HK-2 (cell line): Measurements from ENCODE around the gene NBEAL2.
"Not testable (repeated sequence)": the region's sequence is repeated elsewhere in the genome, so short reads cannot be mapped to it uniquely, and the experiment has no call there.

ENCODE experiments used
- DNase-seq: peaks from one replicate; pipeline ENCODE4 v3.0.0-alpha.2; 2018; ENCODE audit not compliant: unreplicated experiment

Gene NBEAL2

DNA sequence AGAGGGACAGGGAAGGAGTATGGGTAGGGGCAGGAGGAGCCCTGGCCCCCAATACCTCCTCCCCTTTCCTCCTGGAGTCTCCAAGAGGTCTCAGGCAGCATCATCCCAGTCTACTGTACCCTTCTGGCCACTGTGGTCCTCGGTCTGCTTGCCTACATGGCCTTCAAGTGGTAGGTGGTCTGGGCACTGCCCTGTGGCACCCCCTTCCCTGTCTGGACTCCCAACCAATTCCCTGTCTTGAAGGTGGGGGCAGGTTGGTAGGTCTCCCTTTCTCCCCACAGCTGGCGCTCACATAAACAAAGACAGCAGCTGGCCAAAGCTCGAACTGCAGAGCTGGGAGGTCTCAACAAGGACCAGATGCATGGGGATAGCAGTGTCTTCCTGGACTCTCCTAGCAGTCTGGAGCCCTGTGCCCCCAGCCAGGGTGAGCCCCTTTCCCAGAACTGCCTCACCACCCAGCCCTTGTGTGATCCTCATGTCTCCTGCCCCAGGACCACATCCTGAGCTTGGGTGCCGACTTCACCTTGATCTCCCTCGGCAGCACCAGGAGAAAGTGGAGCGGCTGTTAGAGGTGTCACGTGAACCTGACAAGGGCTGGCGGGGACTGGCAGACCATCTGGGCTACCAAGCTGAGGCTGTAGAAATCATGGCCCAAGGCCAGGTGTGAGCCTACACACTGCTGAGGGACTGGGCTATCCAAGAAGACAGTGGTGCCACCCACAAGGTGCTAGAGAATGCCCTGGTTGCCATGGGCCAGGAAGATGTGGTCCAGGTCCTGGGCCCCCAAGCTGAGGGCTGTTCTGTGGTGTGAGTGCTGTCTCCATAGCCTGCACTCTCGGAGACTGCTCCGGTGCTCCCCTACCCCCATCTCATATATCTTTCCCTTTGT, 33.1 kb downstream of the NBEAL2 start:
- DNase-seq: no peak

DNA sequence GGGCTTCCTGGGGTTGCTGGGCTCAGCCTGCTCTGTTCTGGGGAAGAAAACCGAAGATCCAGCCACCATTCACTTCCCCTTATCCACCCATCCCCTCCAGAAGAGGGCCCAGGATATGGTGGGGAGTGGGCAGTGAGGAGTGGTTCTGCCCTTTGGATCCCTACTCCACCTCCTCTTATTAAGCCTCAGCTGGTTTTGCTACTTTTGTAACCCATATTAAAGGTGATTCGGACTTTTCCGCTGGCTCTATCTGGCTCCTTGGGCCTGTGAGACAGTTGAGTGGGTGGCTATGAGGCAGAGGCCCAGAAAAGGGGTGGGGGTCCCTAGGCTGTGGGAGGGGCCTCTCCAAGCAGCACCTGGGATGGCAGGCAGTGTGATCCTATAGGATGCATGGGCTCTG, 33.8 kb downstream of the NBEAL2 start:
- no peak for DNase-seq

DNA sequence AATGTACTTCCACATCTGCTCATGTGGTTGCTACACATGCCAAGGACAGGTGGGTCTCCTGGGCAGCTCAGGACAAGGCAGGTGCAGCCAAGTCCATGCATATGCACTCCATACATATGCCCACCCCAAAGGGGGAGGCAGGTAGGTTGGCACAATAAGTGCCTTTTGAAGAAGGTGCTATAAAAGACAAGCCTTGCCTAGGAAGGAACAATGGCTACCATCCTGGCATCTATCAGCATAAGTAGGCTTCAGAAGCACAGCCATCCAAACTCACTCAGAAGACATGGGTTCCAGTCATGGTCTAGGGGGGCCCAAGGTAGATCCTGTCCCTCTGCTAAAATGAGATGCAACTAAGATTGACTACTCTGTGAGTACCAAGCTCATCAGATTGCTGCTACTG, 34.6 kb downstream of the NBEAL2 start:
- DNase-seq: no peak

DNA sequence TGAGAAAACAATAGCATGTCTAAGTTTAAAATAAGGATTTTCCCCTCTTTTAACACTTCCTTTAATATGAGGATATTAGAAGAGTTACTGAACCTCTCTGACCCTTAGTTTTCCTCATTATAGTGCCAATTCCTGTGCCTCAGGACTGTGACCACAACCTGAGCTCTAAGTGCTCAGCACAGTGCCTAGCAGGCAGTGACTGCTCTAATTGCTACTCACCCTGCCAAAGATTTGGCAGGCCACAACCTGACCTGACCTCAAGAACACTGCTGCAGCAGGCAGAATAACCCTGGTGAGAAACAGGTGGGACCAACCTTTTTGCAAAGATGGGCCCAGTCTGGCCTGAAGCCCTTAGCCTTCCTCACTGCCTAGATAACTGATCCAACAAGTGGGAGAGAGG, 35.7 kb downstream of the NBEAL2 start:
- DNase-seq: no peak

DNA sequence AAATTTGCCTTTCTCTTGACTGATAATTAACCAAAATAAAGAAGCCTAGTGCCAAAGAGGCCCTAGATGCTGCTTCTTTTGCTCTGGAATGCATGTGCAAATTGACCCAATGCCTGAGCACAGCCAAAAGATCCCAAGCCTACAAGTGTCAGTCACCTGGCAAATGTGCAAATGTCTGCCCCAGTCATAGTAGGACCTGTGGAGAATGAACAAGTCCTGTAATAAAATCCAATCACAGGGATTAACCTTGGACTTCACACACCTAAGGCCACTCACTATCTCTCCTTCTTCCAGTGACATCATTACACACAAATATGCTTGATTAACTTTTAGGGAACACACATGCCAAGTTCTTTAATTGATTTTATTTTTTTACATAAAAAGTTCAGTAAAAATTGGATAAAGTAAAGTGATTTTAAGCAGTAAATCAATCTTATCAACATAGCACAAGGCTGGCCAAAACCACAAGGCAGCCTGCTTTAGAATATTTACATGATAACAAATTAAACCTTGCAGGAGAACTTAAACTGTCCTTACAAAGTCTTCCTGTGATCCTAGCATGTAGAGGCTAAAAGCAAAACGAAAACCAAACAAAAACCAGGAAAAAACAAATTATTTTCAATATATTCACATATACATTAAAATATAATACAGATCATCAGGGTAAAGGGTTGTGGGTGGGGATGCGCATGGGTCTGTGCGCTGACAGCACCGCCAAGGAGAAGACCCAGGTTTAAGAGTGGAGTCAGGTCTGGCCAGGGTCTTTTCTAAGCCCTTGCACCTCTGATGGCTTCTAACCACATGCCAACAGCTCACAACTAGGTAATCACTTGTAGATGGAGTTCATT, 36.8 kb downstream of the NBEAL2 start:
- no peak for DNase-seq

DNA sequence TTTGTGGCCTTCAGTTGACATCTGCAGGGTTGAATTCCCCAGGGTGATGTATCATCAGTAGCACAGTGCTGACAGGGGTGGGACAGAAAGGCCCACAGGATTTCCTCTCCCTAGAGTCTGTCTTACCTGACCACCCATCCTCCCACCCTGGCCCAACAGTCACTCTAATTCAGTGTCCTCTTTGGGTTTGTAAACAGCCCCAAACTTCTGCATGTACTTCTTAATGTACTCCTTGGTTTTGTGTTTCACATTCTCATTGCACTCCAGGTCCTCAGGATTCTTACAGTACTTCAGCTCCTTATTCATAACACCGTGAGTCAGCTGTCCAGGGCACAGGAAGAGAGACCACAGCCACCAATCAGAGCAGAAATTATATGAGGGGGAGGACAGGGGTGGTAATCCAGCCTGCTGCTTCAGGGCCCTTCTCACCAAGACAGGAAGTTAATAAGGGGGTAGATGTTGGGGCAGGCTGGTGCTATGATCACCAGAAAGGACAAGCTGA, 37.5 kb downstream of the NBEAL2 start:
- peak; percentile 53 for DNase-seq

DNA sequence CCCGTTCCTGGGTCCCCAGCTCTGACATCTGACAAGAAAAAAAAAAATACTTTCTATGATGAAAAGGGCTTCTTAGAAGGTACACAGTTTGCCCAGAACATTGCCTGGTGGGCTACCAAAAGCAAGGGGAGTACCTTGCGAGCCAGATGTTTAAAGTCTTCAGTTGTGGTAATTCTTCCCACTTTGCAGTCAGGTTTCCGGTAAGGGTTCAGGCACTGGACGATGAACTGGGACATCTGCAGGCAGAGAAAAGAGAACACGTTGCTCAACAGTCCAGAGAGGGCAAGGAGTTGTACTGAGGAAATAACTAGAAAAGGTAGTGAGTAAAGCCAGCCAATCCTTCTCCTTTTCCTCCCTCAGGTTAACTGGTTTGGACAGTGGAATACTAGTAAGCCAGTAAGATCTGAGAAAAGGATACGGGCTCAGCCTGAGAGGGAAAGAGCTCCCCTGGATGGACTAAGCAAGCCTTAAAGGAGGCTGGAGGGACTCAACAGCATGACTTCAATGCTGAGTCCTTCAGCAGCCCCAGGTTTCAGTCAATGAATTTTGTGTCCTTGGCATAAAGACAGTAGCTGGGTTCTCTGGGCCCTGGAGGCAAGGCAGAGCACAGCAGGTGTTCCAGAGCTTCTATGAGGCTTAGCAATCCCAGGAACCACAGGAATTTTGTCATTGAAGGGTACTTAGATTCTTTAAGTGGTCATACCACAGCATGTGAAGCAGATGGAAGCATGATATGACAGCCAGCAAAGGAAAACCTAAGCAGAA, 38.2 kb downstream of the NBEAL2 start:
- DNase-seq: no peak

DNA sequence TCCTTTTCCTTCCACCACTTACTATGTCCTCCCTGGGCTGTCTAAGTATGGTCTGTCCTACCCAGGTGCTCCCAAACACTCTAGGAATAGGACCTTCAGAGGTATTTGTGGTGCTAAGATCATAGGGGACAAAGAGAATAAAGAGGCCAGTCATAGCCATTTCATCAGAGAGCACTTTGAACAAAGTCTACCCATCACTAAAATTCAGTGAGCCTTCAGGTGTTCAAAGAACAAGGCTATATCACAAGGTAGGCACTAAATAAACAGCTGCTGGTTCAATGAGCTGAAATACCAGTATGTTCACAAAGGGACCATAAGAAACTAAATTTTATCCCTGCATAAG, 38.8 kb downstream of the NBEAL2 start:
- no peak for DNase-seq

DNA sequence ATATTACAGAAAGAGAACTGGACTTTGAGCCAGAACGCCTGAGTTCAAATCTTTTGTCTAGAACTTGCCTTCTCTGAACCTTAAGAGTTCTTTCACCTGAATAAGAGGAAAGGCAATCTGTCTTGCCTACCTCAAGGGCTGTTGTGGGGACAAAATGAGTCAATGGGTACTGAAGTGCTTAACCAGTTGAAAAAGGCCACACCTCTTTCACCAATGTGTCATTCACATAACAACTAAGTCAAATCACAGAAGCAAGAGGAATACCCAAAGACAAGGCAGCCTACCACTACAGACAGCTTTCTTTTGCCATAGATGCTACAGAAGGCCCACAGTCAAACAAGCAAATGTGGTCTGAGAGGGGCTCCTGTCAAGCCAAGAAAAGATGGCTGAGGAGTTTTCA, 39.7 kb downstream of the NBEAL2 start:
- no peak for DNase-seq

DNA sequence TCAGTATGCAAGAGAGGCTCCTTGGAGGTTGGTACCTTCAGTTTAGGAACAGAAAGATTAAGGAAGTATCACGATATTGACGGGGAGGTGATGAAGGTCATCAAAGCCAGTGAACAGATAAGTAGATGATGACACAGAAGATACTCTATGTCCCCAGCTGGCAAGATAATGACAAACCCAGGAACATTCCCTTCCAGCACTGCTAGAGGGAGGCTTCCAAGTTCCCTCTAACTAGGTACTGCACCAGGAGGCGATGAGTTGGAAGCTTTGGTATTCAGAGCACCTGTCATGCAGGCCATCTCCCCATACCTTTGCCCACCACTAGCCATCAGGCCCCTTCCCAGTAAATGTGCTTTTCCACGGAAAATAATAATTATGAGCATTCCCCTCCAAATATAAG, 40.8 kb downstream of the NBEAL2 start:
- DNase-seq: no peak

DNA sequence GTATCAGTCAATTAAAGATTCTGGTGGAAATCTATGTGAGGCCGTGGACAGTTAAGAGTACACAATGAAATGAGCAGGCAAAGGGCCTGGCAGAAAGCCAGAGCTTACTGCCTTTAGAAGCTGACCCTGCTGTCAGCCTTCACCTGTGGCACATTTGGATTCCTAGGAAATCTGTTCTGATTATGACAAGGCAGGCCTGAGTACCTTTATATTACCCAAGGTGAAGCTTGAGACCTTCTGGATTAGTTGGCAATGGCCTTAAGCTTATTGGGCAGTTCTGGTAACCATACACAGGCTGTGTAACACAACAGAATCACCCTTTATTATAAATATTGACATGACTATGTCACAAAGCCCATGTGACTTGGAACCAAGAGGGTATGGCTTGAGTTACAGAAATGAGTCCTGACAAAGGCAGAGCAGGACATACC, 43.2 kb downstream of the NBEAL2 start:
- no peak for DNase-seq

DNA sequence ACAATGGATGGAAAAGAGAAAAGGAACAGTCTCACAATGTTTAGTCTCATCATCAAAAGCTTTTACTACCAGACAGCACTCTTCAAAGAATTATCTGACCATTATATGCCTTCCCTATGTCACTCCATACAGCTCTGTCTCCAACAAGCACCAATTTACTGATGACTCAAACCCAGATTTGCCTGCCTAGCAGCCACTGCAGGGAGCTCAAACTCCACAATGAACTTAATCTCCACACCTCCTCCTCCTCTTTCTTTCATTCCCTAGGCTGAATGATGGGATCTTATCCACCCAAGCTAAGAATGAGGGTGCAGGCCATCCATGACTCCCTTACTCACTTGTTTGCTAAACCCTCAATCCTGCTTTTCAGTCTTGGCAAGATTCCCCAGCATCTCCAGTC, 45.5 kb downstream of the NBEAL2 start:
- DNase-seq: no peak

DNA sequence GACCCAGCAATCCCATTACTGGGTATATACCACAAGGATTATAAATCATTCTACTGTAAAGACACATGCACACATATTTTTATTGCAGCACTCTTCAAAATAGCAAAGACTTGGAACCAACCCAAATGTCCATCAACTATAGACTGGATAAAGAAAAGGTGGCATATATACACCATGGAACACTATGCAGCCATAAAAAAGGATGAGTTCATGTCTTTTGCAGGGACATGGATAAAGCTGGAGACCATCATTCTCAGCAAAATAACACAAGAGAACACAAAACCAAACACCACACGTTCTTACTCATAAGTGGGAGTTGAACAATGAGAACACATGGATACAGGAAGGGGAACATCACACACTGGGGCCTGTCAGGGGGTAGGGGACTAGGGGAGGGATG, 47.0 kb downstream of the NBEAL2 start:
- not testable (repeated sequence) for DNase-seq

DNA sequence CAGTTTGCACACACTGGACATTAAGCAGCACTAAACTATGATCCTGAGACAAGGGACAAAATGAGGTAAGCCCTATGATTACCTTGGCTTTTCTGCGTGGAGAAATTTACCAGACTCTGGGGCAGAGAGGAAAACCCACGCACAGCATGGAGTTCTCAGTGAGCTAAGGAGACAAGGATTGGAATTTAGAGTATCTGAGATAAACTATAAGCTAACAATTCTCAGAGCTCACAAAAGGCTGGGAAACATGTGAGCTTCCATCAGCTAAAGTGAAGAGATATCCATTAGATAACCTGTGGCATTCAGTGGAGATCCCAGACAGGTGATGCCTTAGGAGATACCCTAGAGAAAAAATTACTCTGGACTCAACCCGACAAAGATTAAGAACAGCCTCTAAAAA, 48.7 kb downstream of the NBEAL2 start:
- DNase-seq: no peak

DNA sequence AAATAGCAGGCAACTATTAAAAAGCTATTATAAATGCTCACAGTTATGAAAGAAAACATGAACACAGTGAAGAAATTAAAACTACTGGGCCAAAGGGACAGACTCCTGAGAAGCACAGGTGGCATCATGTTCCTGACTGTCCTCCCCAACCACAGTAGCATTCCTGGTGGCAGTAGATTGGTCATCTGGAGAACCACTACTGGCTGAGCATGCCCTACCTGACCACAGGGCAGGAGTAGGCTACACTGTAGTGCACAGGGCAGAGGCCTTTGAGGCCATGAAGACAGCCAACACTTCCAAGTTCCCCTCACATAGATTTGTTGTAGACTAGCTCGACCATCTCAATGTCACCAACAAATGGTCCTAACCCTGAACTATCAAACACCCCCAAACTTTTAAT, 49.2 kb downstream of the NBEAL2 start:
- no peak for DNase-seq

DNA sequence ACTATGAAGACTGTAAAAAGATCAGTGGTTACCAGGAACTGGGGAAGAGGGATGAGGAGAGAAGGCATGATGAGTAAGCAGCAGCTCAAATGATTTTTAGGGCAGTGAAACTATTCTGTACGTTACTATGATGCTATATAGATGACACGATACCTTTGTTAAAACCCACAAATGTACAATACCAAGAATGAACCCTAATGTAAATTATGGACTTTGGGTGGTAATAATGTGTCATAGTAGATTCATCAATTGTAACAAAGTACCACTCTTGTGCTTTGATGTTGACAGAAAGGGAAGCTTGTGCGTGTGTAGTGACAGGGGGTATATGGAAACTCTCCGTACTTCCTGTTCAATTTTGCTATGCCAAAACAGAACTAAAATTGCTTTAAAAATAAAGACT, 51.6 kb downstream of the NBEAL2 start:
- DNase-seq: not testable (repeated sequence)

DNA sequence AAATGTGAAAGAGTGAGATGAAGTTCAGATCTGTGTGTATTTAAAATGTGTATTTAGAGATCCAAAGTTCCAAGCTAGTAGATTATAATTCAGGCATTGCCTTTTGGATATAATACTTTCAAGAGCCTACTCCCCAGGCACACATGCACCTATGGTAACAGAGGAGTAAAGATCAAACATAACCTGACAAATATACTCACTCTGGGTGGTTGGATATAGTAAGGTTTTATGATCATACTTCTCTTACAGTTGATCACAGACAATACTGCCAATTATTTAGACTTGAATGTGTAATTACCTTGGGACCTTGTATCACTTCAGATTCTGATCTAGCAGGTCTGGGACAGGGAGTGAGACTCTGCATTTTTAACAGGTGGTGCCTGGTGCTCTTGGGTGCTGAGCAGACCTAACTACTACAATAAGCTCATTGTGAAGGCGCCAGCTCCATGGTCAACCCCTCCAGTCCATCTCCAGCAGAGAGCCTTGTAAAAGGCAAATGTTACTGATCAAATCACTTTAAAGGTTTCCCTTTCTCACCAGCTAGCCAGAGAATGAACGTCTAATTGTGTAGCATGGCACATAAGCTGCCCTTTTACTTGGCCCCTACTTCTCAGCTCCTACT, 55.5 kb downstream of the NBEAL2 start:
- no peak for DNase-seq

DNA sequence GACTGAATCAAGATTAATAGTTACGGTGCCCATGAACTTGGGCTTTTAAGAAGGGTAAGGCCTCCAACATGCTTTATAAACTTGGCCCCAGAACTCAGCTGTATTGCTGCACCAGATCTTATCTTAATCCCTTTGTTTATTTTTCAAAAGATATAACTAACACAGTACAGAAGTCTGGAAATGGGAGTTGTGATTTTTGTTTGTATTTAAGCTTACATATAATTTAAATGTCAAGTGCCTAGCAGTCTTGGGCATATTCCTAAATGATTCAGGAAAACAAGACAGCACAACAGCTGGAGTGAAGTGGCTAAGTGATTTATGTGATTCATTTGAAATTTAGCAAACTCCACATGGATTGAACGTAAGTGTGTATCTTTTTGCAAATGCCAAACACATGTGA, 56.2 kb downstream of the NBEAL2 start:
- no peak for DNase-seq

DNA sequence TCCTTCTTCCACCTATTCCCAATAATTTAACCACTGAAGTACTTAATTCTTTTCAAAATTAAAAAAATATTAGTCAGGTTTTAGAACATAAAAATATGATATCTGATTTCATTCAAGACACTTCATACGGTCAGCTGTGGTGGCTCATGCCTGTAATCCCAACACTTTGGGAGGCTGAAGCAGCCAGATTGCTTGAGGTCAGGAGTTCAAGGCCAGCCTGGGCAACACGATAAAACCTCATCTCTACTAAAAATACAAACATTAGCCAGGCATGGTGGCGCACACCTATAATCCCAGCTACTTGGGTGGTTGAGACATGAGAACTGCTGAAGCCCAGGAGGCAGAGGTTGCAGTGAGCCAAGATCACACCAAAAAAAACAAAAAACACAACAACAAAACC, 56.7 kb downstream of the NBEAL2 start:
- no peak for DNase-seq

DNA sequence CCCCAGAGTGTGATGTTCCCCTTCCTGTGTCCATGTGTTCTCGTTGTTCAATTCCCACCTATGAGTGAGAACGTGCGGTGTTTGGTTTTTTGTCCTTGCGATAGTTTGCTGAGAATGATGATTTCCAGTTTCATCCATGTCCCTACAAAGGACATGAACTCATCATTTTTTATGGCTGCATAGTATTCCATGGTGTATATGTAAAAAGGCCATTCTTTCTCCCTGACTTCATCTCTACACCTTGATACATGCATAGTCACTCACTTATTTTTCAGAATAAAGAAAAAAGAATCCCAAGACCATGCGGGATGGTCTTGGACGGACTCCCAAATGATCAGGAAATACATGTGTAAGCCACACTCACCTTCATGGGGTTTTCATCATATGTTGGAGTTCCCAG, 57.8 kb downstream of the NBEAL2 start:
- not testable (repeated sequence) for DNase-seq

DNA sequence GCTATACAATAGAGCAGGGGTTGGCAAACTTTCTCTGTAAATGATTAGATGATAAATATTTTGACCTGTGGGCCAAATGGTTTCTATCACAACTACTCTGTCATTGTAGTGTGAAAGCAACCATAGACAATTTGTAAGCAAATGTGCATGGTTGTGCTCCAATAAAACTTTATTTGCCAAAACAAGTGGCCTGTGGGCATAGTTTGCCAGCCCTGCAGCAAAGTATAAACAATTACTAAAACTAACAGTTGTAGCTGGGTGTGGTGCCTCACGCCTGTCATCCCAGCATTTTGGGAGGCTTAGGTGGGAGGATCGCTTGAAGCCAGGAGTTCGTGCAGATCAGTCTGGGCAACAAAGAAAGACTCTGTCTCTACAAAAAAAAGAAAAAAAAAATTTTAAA, 61.6 kb downstream of the NBEAL2 start:
- no peak for DNase-seq
